SK-N-MC (cell line): ENCODE data around the gene GTF2A2.

Experiments
- EZH2 ChIP-seq: fragments of 200-600 bp; sonication (generic); IDR thresholded peaks from one replicate; pipeline ENCODE4 v1.6.1; 2017; ENCODE audit warnings: antibody characterized with exemption
- POLR2AphosphoS5 ChIP-seq: IDR thresholded peaks from 2 replicates; pipeline ENCODE4 v1.6.1; 2012; ENCODE audit warnings: mild to moderate bottlenecking, low read depth, low read length, borderline replicate concordance

- TF ChIP-seq EZH2: no peak
- TF ChIP-seq POLR2AphosphoS5: no peak
These were observed 17.1 kb upstream of the GTF2A2 start for GRCh38 chr15:59674361-59674877.
